ENCODE measurements around the gene CARMIL1.

- TF ChIP-seq, protein P1, sequence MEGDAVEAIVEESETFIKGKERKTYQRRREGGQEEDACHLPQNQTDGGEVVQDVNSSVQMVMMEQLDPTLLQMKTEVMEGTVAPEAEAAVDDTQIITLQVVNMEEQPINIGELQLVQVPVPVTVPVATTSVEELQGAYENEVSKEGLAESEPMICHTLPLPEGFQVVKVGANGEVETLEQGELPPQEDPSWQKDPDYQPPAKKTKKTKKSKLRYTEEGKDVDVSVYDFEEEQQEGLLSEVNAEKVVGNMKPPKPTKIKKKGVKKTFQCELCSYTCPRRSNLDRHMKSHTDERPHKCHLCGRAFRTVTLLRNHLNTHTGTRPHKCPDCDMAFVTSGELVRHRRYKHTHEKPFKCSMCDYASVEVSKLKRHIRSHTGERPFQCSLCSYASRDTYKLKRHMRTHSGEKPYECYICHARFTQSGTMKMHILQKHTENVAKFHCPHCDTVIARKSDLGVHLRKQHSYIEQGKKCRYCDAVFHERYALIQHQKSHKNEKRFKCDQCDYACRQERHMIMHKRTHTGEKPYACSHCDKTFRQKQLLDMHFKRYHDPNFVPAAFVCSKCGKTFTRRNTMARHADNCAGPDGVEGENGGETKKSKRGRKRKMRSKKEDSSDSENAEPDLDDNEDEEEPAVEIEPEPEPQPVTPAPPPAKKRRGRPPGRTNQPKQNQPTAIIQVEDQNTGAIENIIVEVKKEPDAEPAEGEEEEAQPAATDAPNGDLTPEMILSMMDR (IDR thresholded peaks at IDR 0.05), result no peak
- TF ChIP-seq POLR2AphosphoS5 (IDR thresholded peaks at IDR 0.05; ENCODE audit: insufficient read depth in 1 of 2, low read depth in 1 of 2) (no peak), POLR2A (IDR thresholded peaks at IDR 0.05) (no peak)
Observed at GRCh38 chr6:25464225-25464624, 185.1 kb downstream of the CARMIL1 start.
